Measurements from ENCODE around the gene COTL1.
"Not testable (repeated sequence)": the region's sequence is repeated elsewhere in the genome, so short reads cannot be mapped to it uniquely, and the experiment has no call there.

The COTL1 gene

DNA sequence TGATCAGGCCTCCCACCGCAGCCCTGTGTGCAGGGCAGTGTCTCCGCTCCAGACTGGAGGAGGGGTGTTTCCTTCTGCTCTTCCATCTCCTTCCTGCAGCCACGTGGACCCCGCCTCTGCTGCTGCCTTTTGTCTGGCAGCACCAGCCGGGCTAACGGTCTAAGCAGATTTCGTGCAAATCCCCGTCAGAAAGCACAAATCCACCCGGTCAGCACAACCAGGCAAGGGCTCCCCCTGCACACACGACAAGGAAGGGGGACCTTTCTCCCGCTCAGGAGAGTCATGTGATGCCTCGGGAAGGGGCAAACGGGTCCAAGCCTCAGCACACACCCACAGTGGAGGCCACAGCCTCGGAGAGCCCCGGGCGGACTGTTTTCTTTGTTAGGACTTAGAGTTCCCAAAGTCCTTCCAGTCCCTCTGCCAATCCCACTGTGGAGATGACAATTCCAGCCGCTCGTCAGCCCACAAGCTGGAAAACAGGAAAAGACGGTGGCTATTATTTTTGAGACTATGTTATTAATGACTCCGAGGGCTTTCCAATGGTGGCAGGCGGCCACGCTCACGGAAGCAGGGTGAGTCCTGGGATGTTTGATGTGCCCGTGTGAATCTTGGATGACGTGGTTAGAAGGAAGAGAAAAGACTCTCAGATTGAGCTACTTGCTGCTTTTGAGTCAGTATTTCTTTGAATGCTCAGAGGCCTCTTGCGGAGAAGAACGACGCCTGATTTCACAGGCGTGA, 90.9 kb downstream of the COTL1 start:
- DNase-seq: no peak

DNA sequence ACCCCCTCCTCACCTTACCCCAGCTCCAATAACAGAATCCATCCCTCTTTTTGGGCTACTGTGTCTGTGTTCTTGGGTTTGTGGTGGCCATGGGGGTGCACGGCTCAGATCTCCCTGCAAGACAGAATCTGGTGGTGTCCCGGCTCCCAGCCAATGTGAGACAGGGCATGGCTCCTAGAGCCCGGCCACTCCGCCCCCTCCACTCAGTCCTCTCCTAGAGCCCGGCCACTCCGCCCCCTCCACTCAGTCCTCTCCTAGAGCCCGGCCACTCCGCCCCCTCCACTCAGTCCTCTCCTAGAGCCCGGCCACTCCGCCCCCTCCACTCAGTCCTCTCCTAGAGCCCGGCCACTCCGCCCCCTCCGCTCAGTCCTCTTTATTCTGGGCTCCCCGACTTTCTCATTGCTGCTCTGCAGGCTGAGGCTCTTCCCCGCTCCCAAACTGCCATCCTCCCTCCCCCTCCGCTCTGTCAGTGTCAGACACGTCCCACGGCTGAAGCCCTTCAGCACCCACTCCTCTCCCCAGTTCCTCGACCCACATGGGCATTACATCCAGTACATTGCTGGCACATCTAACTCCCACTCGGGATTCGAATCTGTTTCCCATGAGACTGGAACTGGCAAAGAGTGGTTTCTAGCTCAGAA, 92.8 kb downstream of the COTL1 start:
- not testable (repeated sequence) for DNase-seq

DNA sequence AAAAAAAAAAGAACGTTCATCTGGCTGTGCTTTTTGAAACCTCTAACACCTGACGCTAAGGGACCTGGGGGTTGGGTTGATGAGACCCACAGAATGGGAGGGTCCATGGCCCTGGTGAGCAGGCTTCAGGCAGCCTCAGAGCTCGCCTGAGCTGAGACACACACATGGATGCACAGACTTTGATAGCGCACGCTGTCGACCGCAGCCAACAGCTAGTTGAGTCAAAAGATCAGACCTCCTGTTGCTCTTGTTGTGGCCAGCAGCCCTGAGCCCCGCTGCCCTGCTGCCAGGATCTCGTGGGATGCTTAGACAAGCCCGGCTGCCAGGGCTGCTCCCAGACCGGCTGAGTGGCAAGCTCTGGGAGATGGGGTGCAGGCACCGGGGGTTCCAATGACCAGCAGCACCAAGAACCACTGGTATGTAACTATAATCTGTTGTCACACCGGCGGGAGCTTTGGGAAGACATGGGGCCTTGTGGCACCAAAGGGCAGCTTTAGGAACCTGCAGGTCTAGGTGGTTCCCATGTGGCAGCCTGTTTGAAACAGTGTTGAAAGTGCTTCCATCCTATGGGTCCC, 93.4 kb downstream of the COTL1 start:
- no peak for DNase-seq

DNA sequence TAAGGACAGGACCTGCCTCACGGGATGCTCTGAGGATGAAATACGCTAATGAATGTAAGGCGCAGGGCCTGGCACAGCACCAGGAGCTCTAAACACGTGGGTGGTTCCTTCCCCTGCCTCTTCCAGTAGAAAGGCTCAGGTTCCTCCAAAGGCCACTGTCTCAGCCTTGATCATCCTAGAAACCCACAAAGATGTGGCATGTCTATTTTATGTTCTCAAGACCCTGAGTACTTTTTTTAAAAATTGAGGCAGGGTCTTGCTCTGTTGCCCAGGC, 96.4 kb downstream of the COTL1 start:
- DNase-seq: no peak

DNA sequence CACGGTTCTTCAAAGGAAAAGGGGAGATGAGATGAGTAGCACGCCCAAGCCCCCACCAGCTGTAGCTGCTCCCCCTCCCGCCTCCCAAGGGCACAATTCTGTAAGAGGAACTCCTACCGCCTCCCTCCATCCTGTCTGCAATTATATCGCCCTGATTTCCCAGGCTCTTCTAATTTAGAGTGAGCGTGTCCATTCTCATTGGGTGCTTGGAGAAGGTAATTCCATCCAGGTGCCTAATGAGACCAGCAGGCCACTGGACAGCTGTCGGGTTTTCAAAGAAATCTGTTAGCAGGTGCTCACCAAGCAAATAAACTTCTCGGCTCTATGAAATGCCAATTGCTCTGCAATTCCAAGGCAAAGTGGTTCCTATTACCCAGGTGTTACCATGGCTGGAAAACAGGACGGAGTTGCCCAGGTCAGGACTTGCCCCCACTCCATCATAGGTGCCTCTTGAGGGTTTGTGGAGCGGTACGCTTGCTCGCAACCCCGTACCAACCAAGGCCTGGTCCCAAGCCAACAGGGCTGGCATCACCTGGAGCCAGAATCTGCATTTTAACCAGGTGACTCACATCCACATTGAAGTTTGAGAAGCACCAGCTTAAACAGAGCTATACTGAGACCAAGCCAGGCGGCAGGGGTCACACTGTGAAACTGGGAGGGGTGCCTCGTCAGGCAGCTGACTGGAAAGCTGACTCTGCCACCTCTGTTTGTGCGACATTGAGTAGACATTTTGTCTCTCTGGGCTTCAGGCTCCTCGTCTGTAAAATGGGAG, 97.0 kb downstream of the COTL1 start:
- DNase-seq: no peak

DNA sequence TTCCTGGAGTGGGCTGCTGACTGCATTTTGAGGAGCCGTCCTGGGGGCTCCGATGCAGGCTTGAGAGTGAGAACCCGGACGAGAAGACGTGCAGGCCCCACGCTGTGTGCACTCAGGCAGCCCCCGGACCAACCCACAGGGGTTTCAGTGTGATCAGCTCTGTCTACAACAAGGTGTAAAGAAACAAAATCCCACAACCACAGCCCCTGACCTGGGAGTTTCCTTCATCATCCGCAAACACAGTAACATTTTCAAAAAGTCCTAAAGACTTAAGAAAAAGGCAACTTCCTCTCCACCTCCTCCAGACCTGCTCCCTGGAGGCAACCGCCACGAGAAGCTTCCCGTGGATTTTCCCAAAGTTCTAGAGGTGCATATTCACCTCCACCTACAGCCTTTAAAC, 98.0 kb downstream of the COTL1 start:
- DNase-seq: no peak

DNA sequence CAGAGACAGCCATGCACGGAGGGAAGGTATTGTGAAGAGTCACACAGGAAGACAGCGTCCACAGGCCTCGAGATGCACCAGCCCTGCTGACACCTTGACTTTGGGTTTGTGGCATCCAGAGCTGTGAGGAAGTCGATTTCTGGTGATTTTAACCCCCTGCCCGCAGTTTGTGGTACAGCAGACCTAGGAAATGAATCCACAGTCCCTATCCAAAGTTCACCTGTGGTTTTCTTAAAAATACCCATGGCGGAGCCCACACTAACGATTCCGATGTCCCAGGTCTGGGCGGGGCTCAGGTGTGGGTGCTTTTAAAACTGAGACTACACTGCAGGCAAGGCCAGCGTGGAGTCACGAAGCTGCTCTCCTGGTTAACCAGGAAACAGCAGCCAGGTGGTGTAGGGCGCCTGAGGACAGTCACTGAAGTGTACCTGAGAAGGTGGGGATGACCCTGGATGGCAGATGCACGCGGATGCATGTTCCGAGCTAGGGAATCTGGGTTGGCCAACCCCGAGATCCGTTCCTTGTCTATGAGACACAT, 99.0 kb downstream of the COTL1 start:
- no peak for DNase-seq

DNA sequence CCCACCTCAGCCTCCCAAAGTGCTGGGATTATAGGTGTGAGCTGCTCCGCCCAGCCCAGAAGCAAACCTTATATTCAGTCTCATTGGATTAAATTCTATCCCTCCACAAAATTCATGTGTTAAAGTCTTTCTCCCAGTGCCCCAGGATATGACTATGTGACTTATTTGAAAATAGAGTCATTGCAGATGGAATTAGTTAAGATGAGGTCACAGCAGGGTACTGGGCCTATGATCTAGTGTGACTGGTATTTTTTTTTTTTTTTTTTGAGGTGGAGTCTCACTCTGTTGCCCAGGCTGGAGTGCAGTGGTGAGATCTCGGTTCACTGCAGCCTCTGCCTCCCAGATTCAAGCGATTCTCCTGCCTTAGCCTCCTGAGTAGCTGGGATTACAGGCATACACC, 99.7 kb downstream of the COTL1 start:
- DNase-seq: not testable (repeated sequence)

DNA sequence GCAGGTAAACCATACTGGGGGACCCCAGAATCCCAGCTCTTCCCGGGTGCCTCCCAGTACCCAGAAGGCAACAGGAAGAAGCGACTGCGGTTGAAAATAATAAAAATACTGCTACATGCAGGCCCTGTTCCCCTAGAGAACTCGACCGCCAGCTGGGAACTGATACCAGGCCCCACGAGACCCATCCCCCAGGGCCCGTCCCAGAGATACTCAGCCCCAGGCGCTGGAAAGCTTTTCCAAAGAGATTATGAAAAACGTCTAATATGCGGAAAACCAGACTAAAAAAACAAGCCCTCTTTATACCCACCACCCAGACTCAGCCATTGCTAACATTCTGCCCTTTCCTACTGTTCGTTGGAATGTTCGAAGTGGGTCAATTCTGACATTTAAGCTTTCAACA, 100.5 kb downstream of the COTL1 start:
- no peak for DNase-seq

Measured in NCI-H1694 treated with DMSO at 0.1 percent for 48 hours (cell line).